ENCODE results near the gene LGALS9.

- TF ChIP-seq CTCF (IDR thresholded peaks at IDR 0.05; ENCODE audit: extremely low read depth in 1 of 2, insufficient read depth in 1 of 2, low read depth in 1 of 2, low read length in 2 of 2), result no peak
- TF ChIP-seq POLR2A (IDR thresholded peaks at IDR 0.05; ENCODE audit: low read depth, low read length), result no peak
- no peak for TF ChIP-seq MAX (IDR thresholded peaks at IDR 0.05; ENCODE audit: insufficient read depth, insufficient read length)
- TF ChIP-seq POLR2AphosphoS5 (IDR thresholded peaks at IDR 0.05; ENCODE audit: insufficient read depth, low read depth, low read length), result no peak
- no peak for TF ChIP-seq GATA2 (IDR thresholded peaks at IDR 0.05; ENCODE audit: insufficient read depth, insufficient read length, low read depth, low read length)
- no peak for TF ChIP-seq JUN (IDR thresholded peaks at IDR 0.05; ENCODE audit: borderline replicate concordance, insufficient read depth, insufficient read length, low read depth)
- no peak for TF ChIP-seq EZH2 (IDR thresholded peaks at IDR 0.05; ENCODE audit: borderline replicate concordance, low read depth, low read length, severe bottlenecking)
- TF ChIP-seq MYC (IDR thresholded peaks at IDR 0.05; ENCODE audit: low read depth, low read length), result no peak
Observed at GRCh38 chr17:27640790-27641189, 9.8 kb downstream of the LGALS9 start.

Measured in endothelial cell of umbilical vein (primary cell).